IMR-90 (cell line): ENCODE results near the gene SLC6A6. TPM values are rescaled to one million over a fixed set of nuclear protein-coding genes. Genes with fewer than 3 reads are reported as not detected.

ENCODE experiments used
- ATAC-seq: fragments of 200-7000 bp; cut with Tn5 transposase; 2 replicates; pipeline ENCODE4 v1.9.1; 2020; ENCODE audit warnings: low read depth, mild to moderate bottlenecking, moderate library complexity
- BruUV-seq: library from RNA; stranded (reverse); fragments of 400-500 nt; replicated peaks from 2 replicates; lab custom pipeline; 2021; lab: Mats Ljungman, UMichigan
- CTCF ChIA-PET: fragments of 300-600 bp; formaldehyde crosslinking; extraction: SDS; loops from one replicate; lab custom pipeline; 2021; ENCODE audit warnings: antibody characterized with exemption; lab: Yijun Ruan, JAX
- POLR2A ChIA-PET: fragments of 300-600 bp; sonication (Branson Sonifier 250); formaldehyde crosslinking; loops from one replicate; lab custom pipeline; 2022; ENCODE audit warnings: antibody characterized with exemption; ENCODE audit not compliant: unreplicated experiment; lab: Charles Lee
- DNase-seq: peaks from one replicate; pipeline ENCODE4 v3.0.0; 2013
- H2AFZ ChIP-seq: replicated peaks from 2 replicates; pipeline ENCODE3; 2013; ENCODE audit warnings: low read length, mild to moderate bottlenecking; ENCODE audit not compliant: poor library complexity
- H2AK5ac ChIP-seq: 2 replicates; pipeline ENCODE4 v1.6.1; 2013; ENCODE audit warnings: low read depth, low read length, inconsistent platforms
- H2AK9ac ChIP-seq: replicated peaks from 2 replicates; pipeline ENCODE3; 2013; ENCODE audit warnings: mild to moderate bottlenecking, low read depth, low read length, moderate library complexity; ENCODE audit not compliant: poor library complexity
- H2BK120ac ChIP-seq: 2 replicates; pipeline ENCODE4 v1.6.1; 2013; ENCODE audit warnings: low read depth, low read length, inconsistent platforms
- H2BK15ac ChIP-seq: 3 replicates; pipeline ENCODE4 v1.6.1; 2013; ENCODE audit warnings: low read depth, low read length, inconsistent platforms
- H2BK20ac ChIP-seq: 2 replicates; pipeline ENCODE4 v1.6.1; 2013; ENCODE audit warnings: low read depth, mild to moderate bottlenecking, inconsistent platforms, low read length, moderate library complexity
- H2BK5ac ChIP-seq: 2 replicates; pipeline ENCODE4 v1.6.1; 2013; ENCODE audit warnings: mild to moderate bottlenecking, low read depth, low read length, inconsistent platforms; ENCODE audit not compliant: poor library complexity, severe bottlenecking
- H3K14ac ChIP-seq: replicated peaks from 2 replicates; pipeline ENCODE4 v1.6.1; 2013; ENCODE audit warnings: low read depth, low read length, inconsistent platforms
- H3K18ac ChIP-seq: 2 replicates; pipeline ENCODE4 v1.6.1; 2013; ENCODE audit warnings: low read depth, low read length, control low read depth
- H3K23ac ChIP-seq: 2 replicates; pipeline ENCODE4 v1.6.1; 2013; ENCODE audit warnings: low read depth, low read length, inconsistent platforms
- H3K27ac ChIP-seq: 2 replicates; pipeline ENCODE4 v1.5.1; 2013; ENCODE audit warnings: mild to moderate bottlenecking, control low read depth, low read length; ENCODE audit not compliant: insufficient read depth
- H3K27me3 ChIP-seq: 2 replicates; pipeline ENCODE4 v1.6.1; 2013; ENCODE audit warnings: low read length; ENCODE audit not compliant: control insufficient read depth, insufficient read depth
- H3K36me3 ChIP-seq: 2 replicates; pipeline ENCODE4 v1.6.1; 2013; ENCODE audit warnings: low read length, mixed read lengths; ENCODE audit not compliant: control insufficient read depth, insufficient read depth
- H3K4ac ChIP-seq: 2 replicates; pipeline ENCODE4 v1.6.1; 2013; ENCODE audit warnings: low read depth, low read length, inconsistent platforms
- H3K4me1 ChIP-seq: 2 replicates; pipeline ENCODE4 v1.6.1; 2013; ENCODE audit warnings: low read length, mixed read lengths; ENCODE audit not compliant: control insufficient read depth, insufficient read depth
- H3K4me2 ChIP-seq: 2 replicates; pipeline ENCODE4 v1.6.1; 2013; ENCODE audit warnings: low read depth, mild to moderate bottlenecking, control low read depth, low read length, moderate library complexity
- H3K4me3 ChIP-seq: 2 replicates; pipeline ENCODE4 v1.5.1; 2013; ENCODE audit warnings: low read depth, mild to moderate bottlenecking, control low read depth, low read length, moderate library complexity; ENCODE audit not compliant: insufficient read depth
- H3K56ac ChIP-seq: 2 replicates; pipeline ENCODE4 v1.6.1; 2013; ENCODE audit warnings: low read length, inconsistent platforms; ENCODE audit not compliant: insufficient read depth; ENCODE audit errors: extremely low read depth
- H3K79me1 ChIP-seq, 2 experiments: 2 replicates each; pipeline ENCODE4 v1.6.1; 2013; ENCODE audit warnings: low read length in 2 of 2, inconsistent platforms in 1 of 2, low read depth in 1 of 2
- H3K9ac ChIP-seq: 2 replicates; pipeline ENCODE4 v1.6.1; 2013; ENCODE audit warnings: low read depth, low read length, control low read depth
- H3K9me1 ChIP-seq: 2 replicates; pipeline ENCODE4 v1.6.1; 2013; ENCODE audit warnings: low read length, inconsistent platforms; ENCODE audit not compliant: insufficient read depth
- H3K9me3 ChIP-seq: 2 replicates; pipeline ENCODE4 v1.6.1; 2013; ENCODE audit warnings: low read length; ENCODE audit not compliant: control insufficient read depth, insufficient read depth
- H4K20me1 ChIP-seq: 2 replicates; pipeline ENCODE4 v1.6.1; 2013; ENCODE audit warnings: low read length, inconsistent platforms; ENCODE audit not compliant: insufficient read depth
- H4K5ac ChIP-seq: 2 replicates; pipeline ENCODE4 v1.6.1; 2013; ENCODE audit warnings: mild to moderate bottlenecking, low read depth, low read length, control low read depth
- H4K8ac ChIP-seq, 2 experiments: 2 replicates each; pipeline ENCODE4 v1.6.1; 2013; ENCODE audit warnings: low read depth in 2 of 2, low read length in 2 of 2, control low read depth in 1 of 2, inconsistent platforms in 1 of 2
- H4K91ac ChIP-seq: 2 replicates; pipeline ENCODE4 v1.6.1; 2013; ENCODE audit warnings: low read depth, low read length, inconsistent platforms; ENCODE audit not compliant: insufficient read depth
- CEBPB ChIP-seq: IDR thresholded peaks from 2 replicates; pipeline ENCODE4 v1.6.1; 2012; ENCODE audit warnings: low read depth, low read length, improper control_type of control experiment
- CHD1 ChIP-seq: IDR thresholded peaks from 2 replicates; pipeline ENCODE4 v1.6.1; 2012; ENCODE audit warnings: low read depth, low read length, improper control_type of control experiment
- ELK1 ChIP-seq: fragments of 150-350 bp; IDR thresholded peaks from 2 replicates; pipeline ENCODE4 v1.6.1; 2016; ENCODE audit warnings: low read depth, mild to moderate bottlenecking, low read length, moderate library complexity, borderline replicate concordance
- FOS ChIP-seq: fragments of 150-350 bp; IDR thresholded peaks from 2 replicates; pipeline ENCODE4 v1.6.1; 2016; ENCODE audit warnings: low read depth, low read length
- MAFK ChIP-seq: IDR thresholded peaks from 2 replicates; pipeline ENCODE4 v1.6.1; 2012; ENCODE audit warnings: low read depth, low read length, improper control_type of control experiment
- MAZ ChIP-seq: IDR thresholded peaks from 2 replicates; pipeline ENCODE4 v1.6.1; 2012; ENCODE audit warnings: low read depth, mild to moderate bottlenecking, low read length, improper control_type of control experiment, moderate library complexity, borderline replicate concordance
- MXI1 ChIP-seq: IDR thresholded peaks from 2 replicates; pipeline ENCODE4 v1.6.1; 2012; ENCODE audit warnings: low read depth, mild to moderate bottlenecking, low read length, moderate library complexity, borderline replicate concordance
- POLR2A ChIP-seq: IDR thresholded peaks from 2 replicates; pipeline ENCODE4 v1.6.1; 2012; ENCODE audit warnings: mild to moderate bottlenecking, low read depth, low read length
- RAD21 ChIP-seq: IDR thresholded peaks from 2 replicates; pipeline ENCODE4 v1.6.1; 2012; ENCODE audit warnings: low read length, improper control_type of control experiment
- RCOR1 ChIP-seq: IDR thresholded peaks from 2 replicates; pipeline ENCODE4 v1.6.1; 2012; ENCODE audit warnings: mild to moderate bottlenecking, low read length, improper control_type of control experiment; ENCODE audit not compliant: insufficient replicate concordance
- SMC3 ChIP-seq: fragments of 150-350 bp; IDR thresholded peaks from 2 replicates; pipeline ENCODE4 v1.6.1; 2016; ENCODE audit warnings: low read depth, mild to moderate bottlenecking, antibody characterized with exemption, low read length, moderate library complexity
- USF2 ChIP-seq: fragments of 150-350 bp; IDR thresholded peaks from 2 replicates; pipeline ENCODE4 v1.6.1; 2017; ENCODE audit warnings: mild to moderate bottlenecking, antibody characterized with exemption, low read length, low read depth
- WGBS, 2 experiments: methylation state at CpG; one replicate each; pipeline versions ENCODE4 v1.1.5 to v1.1.7; 2013; ENCODE audit warnings: missing lambda C conversion rate in 2 of 2; ENCODE audit not compliant: insufficient read length in 1 of 2; ENCODE audit errors: extremely low coverage in 2 of 2; 5-methylcytosine and 5-hydroxymethylcytosine counted together
- dilution Hi-C: fragments of 300-500 bp; cut with HindIII; formaldehyde crosslinking; loops from one replicate; pipeline ENCODE4 v1.14.3; 2018; ENCODE audit warnings: low sequenced_read_pairs; ENCODE audit not compliant: unreplicated experiment
- in situ Hi-C: fragments of 300-500 bp; cut with MboI; formaldehyde crosslinking; loops from 3 replicates; pipeline ENCODE4 v1.14.3; 2019; ENCODE audit warnings: low sequenced_read_pairs, inconsistent platforms, mixed read lengths
- intact Hi-C: fragments of 100-400 bp; cut with micrococcal nuclease; formaldehyde crosslinking; loops from 2 replicates; pipeline ENCODE4 v1.10.0; 2022
- polyA plus RNA-seq, 3 experiments: library from polyadenylated mRNA; depleted of rRNA; stranded (reverse); fragments of >200 nt; gene quantifications; 2 replicates each; pipeline ENCODE4 v1.2.3, GENCODE V29; 2012; ENCODE audit warnings: low replicate concordance in 1 of 3
- total RNA-seq: library from RNA; depleted of rRNA; stranded (reverse); fragments of >200 nt; gene quantifications from 2 replicates; pipeline ENCODE4 v1.2.3, GENCODE V29; 2012

Gene SLC6A6
- total and polyA plus RNA-seq, 2 of the 4 experiments (the other 2 are of a cell fraction) = 29.9 to 39.4 TPM

- Histone ChIP-seq H3K4me2 (no peak overlapping the region), H2AFZ (no peak overlapping the region), H3K14ac (no peak overlapping the region), H3K23ac (no peak overlapping the region), H2AK9ac (no peak overlapping the region), H3K4ac (no peak overlapping the region), H3K9me3 (no peaks in the 10 kb centered on the region), H3K9me1 (no peaks in the 10 kb centered on the region; the same call in 1 of the 2 replicates), H3K56ac (no peak overlapping the region), H4K8ac (no peak overlapping the region), H4K5ac (no peak overlapping the region), H2BK20ac (no peak overlapping the region), H3K4me3 (no peak overlapping the region), H3K9ac (no peak overlapping the region), H3K27ac (no peak overlapping the region), H2AK5ac (no peak overlapping the region), H4K20me1 (no peaks in the 10 kb centered on the region), H3K4me1 (peaks cover 3% of the 10 kb centered on the region; the same call in 1 of the 2 replicates), H4K91ac (no peak overlapping the region), H2BK5ac (no peak overlapping the region), H3K79me1 (no peaks in the 10 kb centered on the region), H2BK15ac (no peak overlapping the region), H2BK120ac (no peak overlapping the region), H3K18ac (no peak overlapping the region), H3K36me3 (peaks cover 8% of the 10 kb centered on the region), H3K27me3 (peaks cover 2% of the 10 kb centered on the region; the same call in 1 of the 2 replicates)
- no peak for ATAC-seq
- BruUV-seq = no TSS peak
- no peak for TF ChIP-seq USF2
- TF ChIP-seq MAFK = no peak
- no peak for TF ChIP-seq RCOR1
- no peak for TF ChIP-seq CEBPB
- TF ChIP-seq MXI1 = no peak
- TF ChIP-seq MAZ = no peak
- TF ChIP-seq POLR2A = no peak
- TF ChIP-seq SMC3 = no peak
- no peak for TF ChIP-seq FOS
- no peak for TF ChIP-seq ELK1
- TF ChIP-seq RAD21 = no peak
- TF ChIP-seq CHD1 = no peak
- intact Hi-C loops (no loop called here), in situ Hi-C loops (no loop called here), dilution Hi-C loops (no loop called here)
- WGBS, 2 experiments = 75% methylated on average over 16 of the region's 31 CpGs; no CpG with 5 or more reads in 1 of the 2 experiments
- DNase-seq = no peak
- ChIA-PET CTCF (no interaction called here), POLR2A (no interaction called here)
These were observed 90.8 kb downstream of the SLC6A6 start for GRCh38 chr3:14492948-14493881.
